HCT116 (cell line): ENCODE data around the gene C2CD3. TPM values are rescaled to one million over a fixed set of nuclear protein-coding genes. Genes with fewer than 3 reads are reported as not detected.
"Not testable (repeated sequence)": the region's sequence is repeated elsewhere in the genome, so short reads cannot be mapped to it uniquely, and the experiment has no call there.

Experiments used
- ATAC-seq: fragments of 200-7000 bp; cut with Tn5 transposase; 2 replicates; pipeline ENCODE4 v1.9.1; 2020; ENCODE audit warnings: mild to moderate bottlenecking, moderate library complexity
- BruUV-seq: library from RNA; stranded (reverse); fragments of 400-500 nt; replicated peaks from 2 replicates; lab custom pipeline; 2021; lab: Mats Ljungman, UMichigan
- CTCF ChIA-PET: fragments of 300-600 bp; sonication (Branson Sonifier 250); formaldehyde crosslinking; loops from one replicate; lab custom pipeline; 2021; ENCODE audit warnings: antibody characterized with exemption; lab: Charles Lee
- POLR2A ChIA-PET: fragments of 300-600, 350-600 bp; sonication (Branson Sonifier 250); formaldehyde crosslinking; loops from one replicate; lab custom pipeline; 2021; ENCODE audit warnings: antibody characterized with exemption; lab: Charles Lee
- RAD21 ChIA-PET, 2 experiments: fragments of 300-600 bp; sonication (Branson Sonifier 250); formaldehyde crosslinking; loops; one replicate each; lab custom pipeline; 2023; ENCODE audit warnings: low total read pairs in 2 of 2; ENCODE audit not compliant: uncharacterized antibody in 2 of 2, unreplicated experiment in 2 of 2, low non-redundant PET in 1 of 2; lab: Charles Lee
- DNase-seq: peaks from one replicate; pipeline ENCODE4 v3.0.0-alpha.2; 2010; ENCODE audit warnings: low read depth, low spot score
- H2AFZ ChIP-seq: fragments of 200-600 bp; shearing (Covaris generic), sonication (generic); 2 replicates; pipeline ENCODE4 v1.6.1; 2017; ENCODE audit warnings: low read depth, mixed run types, mixed read lengths, antibody characterized with exemption, low read length; ENCODE audit not compliant: poor library complexity, severe bottlenecking
- H3K27ac ChIP-seq: 2 replicates; pipeline ENCODE4 v1.5.1; 2012; ENCODE audit warnings: low read depth, low read length
- H3K27me3 ChIP-seq: fragments of 200-600 bp; sonication (generic); 2 replicates; pipeline ENCODE4 v1.6.1; 2016; ENCODE audit warnings: mixed run types, low read length, mixed read lengths; ENCODE audit not compliant: insufficient read depth
- H3K36me3 ChIP-seq, 2 experiments: fragments of 200-500 bp in 1 of 2; fragments of 200-600 bp in 1 of 2; sonication (Bioruptor generic) in 1 of 2; sonication (generic) in 1 of 2; 2 replicates each; pipeline versions ENCODE4 v1.5.1 to v1.6.1; 2014 to 2016; ENCODE audit warnings: low read length in 2 of 2, inconsistent platforms in 1 of 2, mixed read lengths in 1 of 2, mixed run types in 1 of 2; ENCODE audit not compliant: insufficient read depth in 2 of 2, control insufficient read depth in 1 of 2
- H3K4me1 ChIP-seq, 2 experiments: fragments of 200-600 bp in 1 of 2; sonication (generic) in 1 of 2; 2 replicates each; pipeline versions ENCODE4 v1.5.1 to v1.6.1; 2012 to 2017; ENCODE audit warnings: low read length in 2 of 2, inconsistent platforms in 1 of 2, mild to moderate bottlenecking in 1 of 2, mixed read lengths in 1 of 2, mixed run types in 1 of 2, moderate library complexity in 1 of 2; ENCODE audit not compliant: insufficient read depth in 2 of 2, control insufficient read depth in 1 of 2
- H3K4me2 ChIP-seq: fragments of 200-600 bp; sonication (generic); 2 replicates; pipeline ENCODE4 v1.6.1; 2017; ENCODE audit warnings: mixed run types, low read length, mixed read lengths
- H3K4me3 ChIP-seq, 2 experiments: fragments of 200-600 bp in 1 of 2; sonication (generic) in 1 of 2; replicated peaks in 1 of 2; 2 replicates each; pipeline ENCODE4 v1.5.1; 2011 to 2016; ENCODE audit warnings: low read length in 2 of 2, control low read depth in 1 of 2, low read depth in 1 of 2, mild to moderate bottlenecking in 1 of 2, mixed read lengths in 1 of 2, mixed run types in 1 of 2
- H3K79me2 ChIP-seq: fragments of 200-600 bp; sonication (generic); 2 replicates; pipeline ENCODE4 v1.6.1; 2017; ENCODE audit warnings: mild to moderate bottlenecking, mixed run types, low read length, moderate library complexity, mixed read lengths; ENCODE audit not compliant: insufficient read depth
- H3K9ac ChIP-seq: fragments of 200-600 bp; sonication (generic); 2 replicates; pipeline ENCODE4 v1.6.1; 2016; ENCODE audit warnings: low read length, mixed read lengths
- H3K9me2 ChIP-seq: fragments of 200-600 bp; sonication (generic), shearing (Covaris generic); 2 replicates; pipeline ENCODE4 v1.6.1; 2017; ENCODE audit warnings: mixed run types, mild to moderate bottlenecking, moderate library complexity; ENCODE audit not compliant: insufficient read depth
- H3K9me3 ChIP-seq, 2 experiments: fragments of 200-500 bp in 1 of 2; fragments of 200-600 bp in 1 of 2; sonication (Bioruptor generic) in 1 of 2; sonication (generic) in 1 of 2; 2 replicates each; pipeline ENCODE4 v1.6.1; 2014 to 2017; ENCODE audit warnings: low read length in 2 of 2, mixed read lengths in 2 of 2, inconsistent platforms in 1 of 2, low read depth in 1 of 2, mild to moderate bottlenecking in 1 of 2, mixed run types in 1 of 2, moderate library complexity in 1 of 2; ENCODE audit not compliant: control insufficient read depth in 1 of 2, insufficient read depth in 1 of 2
- H4K20me1 ChIP-seq: fragments of 200-600 bp; sonication (generic), shearing (Covaris generic); 2 replicates; pipeline ENCODE4 v1.6.1; 2017; ENCODE audit warnings: mixed run types, mild to moderate bottlenecking, moderate library complexity; ENCODE audit not compliant: insufficient read depth
- SP1 ChIP-seq: IDR thresholded peaks from 2 replicates; pipeline ENCODE4 v1.6.1; 2012; ENCODE audit warnings: low read depth
- ZNF274 ChIP-seq: fragments of 200-500 bp; sonication (Bioruptor generic); IDR thresholded peaks from 2 replicates; pipeline ENCODE4 v1.6.1; 2014; ENCODE audit warnings: mild to moderate bottlenecking, low read depth, low read length, inconsistent platforms
- intact Hi-C: fragments of 100-400 bp; cut with micrococcal nuclease; formaldehyde crosslinking; loops from 2 replicates; pipeline ENCODE4 v1.10.0; 2022
- total RNA-seq: library from RNA; stranded (reverse); gene quantifications from one replicate; pipeline ENCODE4 v1.2.1, GENCODE V29; 2021; ENCODE audit not compliant: unreplicated experiment

C2CD3 gene
- total RNA-seq, 1 experiment from 2014 or later, result 30.6 TPM

DNA sequence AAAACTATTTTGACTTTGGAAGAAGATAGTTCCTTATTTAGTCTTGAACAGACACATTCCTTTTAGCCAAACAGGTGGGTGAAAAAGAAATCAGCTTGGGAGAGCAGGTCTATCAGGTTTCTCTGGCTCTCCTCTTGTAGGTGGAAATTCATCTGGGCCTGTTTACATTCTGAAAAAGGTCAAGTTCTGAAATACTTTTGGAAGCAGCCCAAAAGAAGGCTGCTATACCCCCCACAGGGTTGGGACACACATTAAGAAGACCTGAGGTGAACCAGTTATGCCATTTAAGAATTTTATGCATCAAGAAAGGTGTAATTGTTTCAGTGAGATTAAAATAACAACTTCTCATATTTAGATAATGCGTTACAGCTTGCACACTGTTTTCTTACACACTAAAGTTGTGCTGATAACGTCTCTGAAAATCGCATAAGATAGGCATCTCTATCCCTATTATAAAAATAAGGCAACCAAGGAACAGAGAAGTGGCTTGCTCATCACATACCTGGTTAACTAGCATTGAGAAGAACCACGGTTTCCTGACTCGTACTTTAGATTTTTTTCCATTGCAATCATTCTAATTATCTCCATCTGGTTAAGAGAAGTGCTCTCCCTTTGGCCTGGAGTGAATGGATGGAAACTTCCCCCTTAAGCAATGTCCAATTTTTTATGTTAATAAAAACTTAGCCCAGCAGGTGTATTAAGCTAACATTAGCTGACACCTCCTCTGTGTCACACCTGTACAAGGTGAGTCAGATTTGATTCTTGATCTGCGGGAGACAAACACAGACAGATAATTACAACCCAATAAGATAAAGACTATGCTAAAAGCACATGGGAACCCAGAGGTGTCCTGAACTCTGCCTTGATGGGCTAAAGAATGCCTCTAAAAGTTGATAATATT, 101.4 kb downstream of the C2CD3 start:
- intact Hi-C loops, result no loop called here
- CTCF ChIA-PET, result no interaction called here

GRCh38 chr11:74066663-74067062, 104.1 kb downstream of the C2CD3 start:
- ATAC-seq, H3K9me2 ChIP-seq, DNase-seq, POLR2A ChIA-PET, H3K27me3 ChIP-seq, H3K4me3 ChIP-seq, H2AFZ ChIP-seq, H3K9me3 ChIP-seq, H3K27ac ChIP-seq, H3K9ac ChIP-seq, intact Hi-C loops, BruUV-seq, H3K36me3 ChIP-seq, CTCF ChIA-PET, H3K79me2 ChIP-seq, H3K4me2 ChIP-seq, H4K20me1 ChIP-seq, RAD21 ChIA-PET: not testable (repeated sequence)
- H3K4me1 ChIP-seq, result peaks cover 0 to 11% of the 10 kb centered on the region in 2 experiments; a peak in 2 of 4 replicates

More for the DNA sequence above, 101.4 kb downstream of the C2CD3 start:
- Histone ChIP-seq H3K4me1 (peaks cover 0 to 11% of the 10 kb centered on the region in 2 experiments; a peak in 2 of 4 replicates), H3K27ac (no peak overlapping the region), H4K20me1 (no peaks in the 10 kb centered on the region), H3K4me3 (no peak overlapping the region), H3K9me3 (no peaks in the 10 kb centered on the region), H3K9ac (no peak overlapping the region), H2AFZ (no peak overlapping the region), H3K9me2 (no peaks in the 10 kb centered on the region), H3K79me2 (no peaks in the 10 kb centered on the region), H3K27me3 (no peaks in the 10 kb centered on the region), H3K4me2 (no peak overlapping the region), H3K36me3 (peaks cover 4 to 6% of the 10 kb centered on the region in 2 experiments; a peak in 1 of 4 replicates)
- POLR2A ChIA-PET, result no interaction called here
- DNase-seq (no peak), ATAC-seq (no peak)
- no TSS peak for BruUV-seq
- TF ChIP-seq SP1 (0 out of 2 replicates have a peak, but pooled peaks have one; percentile 18), ZNF274 (no peak)
- RAD21 ChIA-PET, result no interaction called here

- H3K4me2 ChIP-seq, H3K79me2 ChIP-seq, ATAC-seq, H4K20me1 ChIP-seq, H3K27me3 ChIP-seq, H3K9ac ChIP-seq, CTCF ChIA-PET, RAD21 ChIA-PET, H3K27ac ChIP-seq, intact Hi-C loops, H3K9me2 ChIP-seq, H3K9me3 ChIP-seq, H3K36me3 ChIP-seq, BruUV-seq, DNase-seq, H2AFZ ChIP-seq, H3K4me3 ChIP-seq, POLR2A ChIA-PET: not testable (repeated sequence)
- H3K4me1 ChIP-seq, result peaks cover 0 to 11% of the 10 kb centered on the region in 2 experiments; a peak in 2 of 4 replicates
Observed at GRCh38 chr11:74065534-74065933, 105.3 kb downstream of the C2CD3 start.

- H3K4me1 ChIP-seq, H3K27ac ChIP-seq, DNase-seq, H3K4me3 ChIP-seq, BruUV-seq, H3K36me3 ChIP-seq, H4K20me1 ChIP-seq, H2AFZ ChIP-seq, H3K9me2 ChIP-seq, H3K9me3 ChIP-seq, H3K79me2 ChIP-seq, intact Hi-C loops, CTCF ChIA-PET, POLR2A ChIA-PET, H3K4me2 ChIP-seq, H3K9ac ChIP-seq, H3K27me3 ChIP-seq, ATAC-seq: not testable (repeated sequence)
- RAD21 ChIA-PET, result interaction anchor here in 1 of 2 experiments (0.6 kb wide), 1 partner anchor 388 kb away, joined by 6 read pairs; no protein-coding TSS in a partner anchor
Observed at GRCh38 chr11:74063628-74064027, 107.2 kb downstream of the C2CD3 start.
